H9 (cell line): ENCODE results near the gene SP140L. TPM values are rescaled to one million over a fixed set of nuclear protein-coding genes. Genes with fewer than 3 reads are reported as not detected.

Experiments
- DNase-seq: peaks from one replicate; pipeline ENCODE4 v3.0.0-alpha.2; 2017
- H2AFZ ChIP-seq: one replicate; pipeline ENCODE4 v1.6.1; 2013; ENCODE audit warnings: mild to moderate bottlenecking, low read length, control low read depth, moderate library complexity
- H2AK5ac ChIP-seq: 2 replicates; pipeline ENCODE4 v1.6.1; 2013; ENCODE audit warnings: low read length, control low read depth, mixed read lengths; ENCODE audit not compliant: insufficient read length
- H2BK120ac ChIP-seq: one replicate; pipeline ENCODE4 v1.6.1; 2013; ENCODE audit warnings: low read depth, mild to moderate bottlenecking, low read length, control low read depth, inconsistent platforms; ENCODE audit not compliant: poor library complexity, severe bottlenecking
- H2BK12ac ChIP-seq: 2 replicates; pipeline ENCODE4 v1.6.1; 2013; ENCODE audit warnings: low read length, control low read depth, mixed read lengths, low read depth; ENCODE audit not compliant: insufficient read length
- H2BK15ac ChIP-seq: 2 replicates; pipeline ENCODE4 v1.6.1; 2013; ENCODE audit warnings: low read depth, low read length, control low read depth
- H2BK20ac ChIP-seq: one replicate; pipeline ENCODE4 v1.6.1; 2013; ENCODE audit warnings: low read depth, mild to moderate bottlenecking, low read length, control low read depth, inconsistent platforms; ENCODE audit not compliant: poor library complexity, severe bottlenecking
- H2BK5ac ChIP-seq: 2 replicates; pipeline ENCODE4 v1.6.1; 2013; ENCODE audit warnings: low read length, control low read depth, mixed read lengths; ENCODE audit not compliant: insufficient read length
- H3K14ac ChIP-seq: 2 replicates; pipeline ENCODE4 v1.6.1; 2013; ENCODE audit warnings: low read length, control low read depth; ENCODE audit not compliant: insufficient read depth
- H3K18ac ChIP-seq: 2 replicates; pipeline ENCODE4 v1.6.1; 2013; ENCODE audit warnings: low read depth, mild to moderate bottlenecking, mixed read lengths, low read length, control low read depth; ENCODE audit not compliant: insufficient read length
- H3K23ac ChIP-seq: 2 replicates; pipeline ENCODE4 v1.6.1; 2013; ENCODE audit warnings: low read length, control low read depth, mixed read lengths, low read depth; ENCODE audit not compliant: insufficient read length
- H3K23me2 ChIP-seq: 2 replicates; pipeline ENCODE4 v1.6.1; 2013; ENCODE audit warnings: low read depth, mild to moderate bottlenecking, mixed read lengths, low read length, control low read depth; ENCODE audit not compliant: insufficient read length, poor library complexity, severe bottlenecking
- H3K27ac ChIP-seq: 2 replicates; pipeline ENCODE4 v1.5.1; 2013; ENCODE audit warnings: low read length, control low read depth, mixed read lengths, low read depth; ENCODE audit not compliant: insufficient read length
- H3K27me3 ChIP-seq: 2 replicates; pipeline ENCODE4 v1.6.1; 2013; ENCODE audit warnings: low read length, control low read depth, inconsistent platforms; ENCODE audit not compliant: insufficient read depth
- H3K4ac ChIP-seq: 2 replicates; pipeline ENCODE4 v1.6.1; 2013; ENCODE audit warnings: low read depth, mild to moderate bottlenecking, control low read depth, inconsistent platforms, low read length, moderate library complexity
- H3K4me1 ChIP-seq: 2 replicates; pipeline ENCODE4 v1.6.1; 2013; ENCODE audit warnings: low read length, control low read depth, inconsistent platforms; ENCODE audit not compliant: insufficient read depth
- H3K4me2 ChIP-seq: 2 replicates; pipeline ENCODE4 v1.6.1; 2013; ENCODE audit warnings: low read length, control low read depth, mixed read lengths; ENCODE audit not compliant: insufficient read length, insufficient read depth
- H3K56ac ChIP-seq: 2 replicates; pipeline ENCODE4 v1.6.1; 2013; ENCODE audit warnings: low read depth, mild to moderate bottlenecking, mixed read lengths, low read length, control low read depth; ENCODE audit not compliant: insufficient read length
- H3K79me1 ChIP-seq: 2 replicates; pipeline ENCODE4 v1.6.1; 2013; ENCODE audit warnings: low read depth, mild to moderate bottlenecking, moderate library complexity, low read length, control low read depth, inconsistent platforms; ENCODE audit not compliant: insufficient read depth, poor library complexity, severe bottlenecking
- H3K79me2 ChIP-seq: 2 replicates; pipeline ENCODE4 v1.6.1; 2013; ENCODE audit warnings: low read length, control low read depth, inconsistent platforms; ENCODE audit not compliant: insufficient read depth
- H3K9ac ChIP-seq: 2 replicates; pipeline ENCODE4 v1.6.1; 2013; ENCODE audit warnings: low read length, control low read depth, mixed read lengths; ENCODE audit not compliant: insufficient read length; ENCODE audit errors: extremely low read depth
- H3K9me3 ChIP-seq: one replicate; pipeline ENCODE4 v1.6.1; 2013; ENCODE audit warnings: low read depth, low read length, inconsistent platforms; ENCODE audit not compliant: control insufficient read depth
- H3T11ph ChIP-seq: one replicate; pipeline ENCODE4 v1.6.1; 2013; ENCODE audit warnings: mild to moderate bottlenecking, low read length, control low read depth, inconsistent platforms
- H4K20me1 ChIP-seq: one replicate; pipeline ENCODE4 v1.6.1; 2013; ENCODE audit not compliant: control insufficient read depth, insufficient read length, insufficient read depth
- H4K5ac ChIP-seq: 2 replicates; pipeline ENCODE4 v1.6.1; 2013; ENCODE audit warnings: low read depth, mild to moderate bottlenecking, mixed read lengths, low read length, control low read depth; ENCODE audit not compliant: insufficient read length
- H4K8ac ChIP-seq: replicated peaks from 2 replicates; pipeline ENCODE4 v1.6.1; 2013; ENCODE audit warnings: low read length, control low read depth, mixed read lengths, low read depth; ENCODE audit not compliant: insufficient read length
- H4K91ac ChIP-seq: 2 replicates; pipeline ENCODE4 v1.6.1; 2013; ENCODE audit warnings: low read depth, mild to moderate bottlenecking, moderate library complexity, mixed read lengths, low read length, control low read depth; ENCODE audit not compliant: insufficient read length
- H3K27ac Mint-ChIP-seq, 3 experiments: 2 replicates in 2 of 3; 3 replicates in 1 of 3; pipeline ENCODE4 v1.8.0; 2020 to 2021; ENCODE audit warnings: mixed read lengths in 3 of 3, mild to moderate bottlenecking in 1 of 3, moderate library complexity in 1 of 3
- H3K27me3 Mint-ChIP-seq: 2 replicates; pipeline ENCODE4 v1.8.0; 2021; ENCODE audit warnings: low read depth, mild to moderate bottlenecking, moderate library complexity, mixed read lengths
- H3K36me3 Mint-ChIP-seq, 3 experiments: 2 replicates in 2 of 3; 3 replicates in 1 of 3; pipeline ENCODE4 v1.8.0; 2020 to 2021; ENCODE audit warnings: low read depth in 3 of 3, mixed read lengths in 3 of 3; ENCODE audit not compliant: insufficient read depth in 1 of 3
- H3K4me1 Mint-ChIP-seq, 2 experiments: 2 replicates each; pipeline ENCODE4 v1.8.0; 2020; ENCODE audit warnings: mixed read lengths in 2 of 2
- H3K4me3 Mint-ChIP-seq, 2 experiments: 2 replicates in 1 of 2; 3 replicates in 1 of 2; pipeline ENCODE4 v1.8.0; 2020 to 2021; ENCODE audit warnings: mild to moderate bottlenecking in 2 of 2, mixed read lengths in 2 of 2, moderate library complexity in 1 of 2
- H3K9me3 Mint-ChIP-seq, 2 experiments: 2 replicates in 1 of 2; 3 replicates in 1 of 2; pipeline ENCODE4 v1.8.0; 2020; ENCODE audit warnings: mild to moderate bottlenecking in 2 of 2, mixed read lengths in 2 of 2, moderate library complexity in 1 of 2
- CTCF ChIP-seq: fragments of 200-600 bp; sonication (generic); conservative IDR thresholded peaks from 3 replicates; pipeline ENCODE4 v1.8.0; 2021; ENCODE audit warnings: antibody characterized with exemption, mild to moderate bottlenecking
- WGBS: extraction: QIAGEN DNeasy Blood & Tissue Kit; methylation state at CpG from one replicate; pipeline ENCODE4 v1.1.7; 2013; ENCODE audit warnings: missing lambda C conversion rate, low lambda C conversion rate, mixed read lengths; ENCODE audit not compliant: insufficient read length; ENCODE audit errors: extremely low coverage; 5-methylcytosine and 5-hydroxymethylcytosine counted together
- total RNA-seq: library from RNA; stranded (reverse); gene quantifications from 2 replicates; pipeline ENCODE4 v1.2.1, GENCODE V29; 2021

Gene SP140L
- total RNA-seq, 1 experiment from 2014 or later = 1.3 TPM

- Mint-ChIP-seq H3K4me1 (peaks cover 3 to 4% of the 10 kb centered on the region in 2 experiments), H3K36me3 (no peaks in the 10 kb centered on the region), H3K4me3 (no peak overlapping the region), H3K27ac (no peak overlapping the region), H3K27me3 (no peaks in the 10 kb centered on the region), H3K9me3 (no peaks in the 10 kb centered on the region)
- Histone ChIP-seq H4K8ac (no peak overlapping the region), H3K14ac (no peak overlapping the region), H3K56ac (no peak overlapping the region), H4K91ac (no peak overlapping the region), H3K79me1 (no peaks in the 10 kb centered on the region), H4K20me1 (no peaks in the 10 kb centered on the region), H3K27me3 (no peaks in the 10 kb centered on the region), H3K4ac (no peak overlapping the region), H3K4me1 (no peaks in the 10 kb centered on the region), H3K9me3 (no peaks in the 10 kb centered on the region), H2AFZ (no peak overlapping the region), H4K5ac (peak overlapping the region; percentile 41), H2BK12ac (no peak overlapping the region), H2BK120ac (no peak overlapping the region), H3K27ac (no peak overlapping the region), H3K23me2 (no peaks in the 10 kb centered on the region), H3K4me2 (no peak overlapping the region), H3T11ph (no peak overlapping the region), H2BK5ac (no peak overlapping the region), H3K9ac (no peak overlapping the region), H2BK15ac (no peak overlapping the region), H2BK20ac (no peak overlapping the region), H2AK5ac (no peak overlapping the region), H3K18ac (no peak overlapping the region), H3K23ac (no peak overlapping the region), H3K79me2 (no peaks in the 10 kb centered on the region)
- TF ChIP-seq CTCF = no peak
- DNase-seq = no peak
- no CpG with 5 or more reads among the region's 2 CpGs for WGBS
Measured at GRCh38 chr2:230444832-230445231, 117.8 kb downstream of the SP140L start.
